ENCODE measurements around the gene C4orf36.
A peak's percentile ranks its signal among the peaks of the same experiment; 100 is the strongest.

The C4orf36 gene, protein sequence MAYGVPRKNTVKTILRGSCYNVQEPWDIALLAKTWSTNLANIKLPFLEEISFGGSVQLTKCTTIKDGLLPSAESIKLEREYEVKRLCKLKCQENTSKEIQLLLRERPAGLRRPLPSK

DNA sequence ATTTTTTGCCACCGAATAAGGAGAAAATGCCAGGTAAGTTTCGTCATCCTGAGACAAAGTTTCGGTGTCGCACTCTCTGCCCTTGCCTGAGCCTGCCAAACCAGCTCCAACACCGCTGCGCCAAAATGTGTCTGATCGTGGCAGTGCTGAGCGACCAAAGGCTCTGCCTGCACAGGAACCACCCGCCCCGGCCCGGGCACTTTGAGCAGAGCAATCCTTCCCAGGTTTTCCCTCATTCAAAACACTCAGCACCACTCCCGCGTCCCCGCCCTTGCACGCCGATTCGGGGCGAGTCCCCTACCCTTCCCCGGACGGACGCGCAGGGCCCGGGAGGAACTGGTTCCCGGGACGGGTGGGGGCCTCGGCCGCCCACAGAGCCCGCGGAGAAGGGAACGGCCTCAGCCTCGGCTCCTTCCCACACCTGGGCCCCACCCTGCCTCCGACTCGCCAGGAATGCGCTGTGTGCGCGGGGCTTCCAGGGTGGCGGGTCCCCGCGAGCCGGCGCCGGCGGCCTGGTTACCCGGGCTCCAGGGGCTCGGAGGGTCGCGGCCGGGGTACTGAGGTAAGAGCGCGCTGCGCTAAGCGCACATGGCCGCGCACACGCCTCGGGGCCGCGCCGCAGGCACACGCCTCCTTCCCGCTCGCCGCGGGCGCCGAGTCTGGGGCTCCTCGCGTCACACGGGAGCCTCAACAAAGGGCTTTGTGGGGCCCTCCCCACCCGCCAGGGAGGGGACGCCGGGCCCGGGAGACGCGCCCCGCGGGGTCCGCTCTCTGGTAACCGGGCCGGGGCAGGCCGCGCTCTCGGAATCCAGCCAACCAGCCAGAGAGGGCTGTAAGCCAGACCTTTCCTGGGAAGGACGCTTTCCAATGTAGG, at the start of gene C4orf36:
C4orf36 (minus strand) TSS at position 661 of the 874 bp plus-strand sequence. CDS start 902 bp downstream, outside the sequence.
- no peak for DNase-seq (ENCODE audit: low read depth)

DNA sequence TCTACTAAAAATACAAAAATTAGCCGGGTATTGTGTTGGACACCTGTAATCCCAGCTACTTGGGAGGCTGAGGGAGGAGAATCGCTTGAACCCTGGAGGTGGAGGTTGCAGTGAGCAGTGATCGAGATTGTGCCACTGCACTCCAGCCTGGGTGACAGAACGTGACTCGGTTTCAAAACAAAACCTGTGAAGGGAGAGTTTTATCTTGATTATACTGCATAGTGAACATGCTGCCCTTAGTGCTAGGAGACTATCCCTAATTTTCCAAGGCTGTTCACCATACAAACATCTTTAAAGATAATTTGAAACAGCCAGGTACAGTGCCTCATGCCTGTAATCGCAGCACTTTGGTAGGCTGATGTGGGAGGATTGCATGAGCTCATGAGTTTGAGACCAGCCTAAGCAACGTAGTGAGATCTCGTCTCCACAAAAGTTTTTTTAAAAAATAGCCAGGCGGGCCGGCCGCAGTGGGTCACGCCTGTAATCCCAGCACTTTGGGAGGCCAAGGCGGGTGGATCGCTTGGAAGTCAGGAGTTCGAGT, 48.8 kb upstream of the C4orf36 start:
- DNase-seq (ENCODE audit: low read depth): no peak

DNA sequence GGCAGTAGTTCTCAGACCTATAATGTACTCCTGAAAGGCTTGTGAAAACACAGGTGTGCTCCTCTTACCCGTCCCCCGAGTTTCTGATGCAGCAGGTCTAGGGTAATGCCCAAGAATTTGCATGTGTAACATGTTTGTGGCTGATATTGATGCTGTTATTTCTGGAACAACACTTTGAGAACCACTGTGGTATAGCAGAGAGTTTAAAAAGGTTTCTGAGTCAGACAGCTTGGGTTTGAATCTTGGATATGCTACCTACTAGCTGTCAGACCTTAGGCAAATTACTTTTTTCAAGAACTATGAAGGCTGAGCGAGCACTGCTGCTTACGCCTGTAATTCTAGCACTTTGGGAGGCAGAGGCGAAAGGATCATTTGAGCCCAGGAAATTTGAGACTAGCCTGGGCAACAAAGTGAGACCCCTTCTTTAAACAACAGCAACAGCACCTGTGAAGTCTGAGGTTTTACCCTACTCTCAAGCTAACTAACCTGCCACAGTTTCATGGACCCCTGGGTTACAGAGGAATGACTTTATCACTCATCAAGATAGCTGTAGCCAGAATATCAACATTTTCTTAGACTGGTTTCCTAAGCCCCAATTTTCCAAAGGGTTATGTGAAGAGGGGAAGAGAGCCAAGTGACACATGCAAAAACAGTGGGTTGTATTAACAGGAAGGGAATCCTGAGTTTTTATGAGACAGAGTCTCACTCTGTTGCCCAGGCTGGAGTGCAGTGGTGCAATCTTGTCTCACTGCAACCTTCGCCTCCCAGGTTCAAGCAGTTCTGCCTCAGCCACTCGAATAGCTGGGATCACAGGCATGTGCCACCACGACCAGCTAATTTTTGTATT, 47.7 kb upstream of the C4orf36 start:
- no peak for DNase-seq (ENCODE audit: low read depth)

DNA sequence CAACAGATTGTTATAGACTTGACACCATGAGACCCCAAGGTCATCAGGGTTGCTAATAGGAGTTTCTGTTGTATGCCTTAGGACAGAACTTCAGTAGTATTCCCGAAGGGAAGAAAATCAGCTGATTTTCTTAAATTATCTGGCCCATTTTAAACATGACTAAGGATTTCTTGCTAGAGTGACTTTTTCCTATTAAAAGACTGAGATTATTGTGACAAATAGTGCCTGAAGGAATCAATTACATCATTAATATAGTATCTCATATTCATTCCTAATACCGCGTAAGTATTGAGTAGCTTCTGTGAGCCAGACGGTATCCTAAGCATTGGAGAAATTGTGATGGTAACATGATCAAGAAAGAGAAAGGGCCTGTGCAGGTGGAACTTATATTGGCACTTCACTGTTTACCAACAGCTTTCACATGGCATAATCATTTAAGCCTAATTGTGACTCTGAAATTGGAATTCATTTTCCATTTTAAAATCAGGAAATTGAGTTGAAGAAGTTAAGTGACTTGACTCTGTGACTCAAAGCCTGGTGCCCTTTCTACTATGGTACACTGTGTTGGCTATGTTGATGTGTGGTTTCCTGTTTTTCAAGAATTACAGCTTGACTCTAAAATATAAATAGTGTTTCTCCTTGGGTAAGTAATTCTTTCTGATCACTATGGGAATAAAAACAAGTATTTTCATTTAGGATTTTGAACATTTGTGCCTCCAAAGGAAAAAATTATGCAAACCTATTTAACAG, 46.7 kb upstream of the C4orf36 start:
- no peak for DNase-seq (ENCODE audit: low read depth)

DNA sequence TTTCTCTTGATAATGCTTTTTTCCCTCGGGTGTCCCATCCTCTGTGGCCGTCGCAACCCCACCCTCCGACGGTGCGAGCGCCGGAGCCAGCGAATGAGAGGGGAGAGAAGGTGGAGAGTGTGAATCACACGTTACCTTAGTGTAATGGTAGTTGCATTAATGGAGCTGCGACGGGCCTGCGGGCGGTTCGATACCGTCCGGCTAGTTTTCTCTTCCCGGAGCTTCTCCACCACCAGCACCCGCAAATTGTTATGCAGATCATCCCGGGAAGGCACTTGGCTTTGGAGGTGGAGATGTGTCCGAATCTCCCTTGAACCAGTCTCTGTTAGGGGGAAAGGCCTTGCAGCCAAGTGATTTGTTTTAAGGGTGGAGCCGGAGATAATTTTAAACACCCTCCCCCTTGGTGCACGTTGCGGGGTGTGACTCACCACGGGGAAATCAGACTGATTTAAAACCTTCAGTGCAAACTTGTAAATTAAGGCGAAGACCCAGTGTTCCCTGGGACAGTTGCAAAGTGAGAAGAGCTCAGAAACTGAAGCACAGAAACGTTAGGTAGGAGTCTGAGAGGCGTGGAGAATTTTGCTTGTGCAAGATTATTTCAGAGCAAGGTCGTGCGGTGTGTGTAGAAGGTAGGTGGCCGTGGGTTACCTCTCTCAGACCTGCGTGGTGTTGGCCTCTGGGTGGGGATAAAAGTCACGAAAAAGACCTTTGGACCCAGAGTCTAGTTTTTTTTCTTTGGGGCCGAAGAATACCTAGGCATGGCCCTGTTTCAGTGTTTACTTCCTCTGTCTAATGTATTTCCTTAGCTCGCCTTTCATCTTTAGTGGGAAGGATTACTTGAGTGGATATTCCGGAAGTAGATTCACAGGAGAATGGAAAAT, 43.9 kb upstream of the C4orf36 start:
- peak; percentile 60 for DNase-seq (ENCODE audit: low read depth)

DNA sequence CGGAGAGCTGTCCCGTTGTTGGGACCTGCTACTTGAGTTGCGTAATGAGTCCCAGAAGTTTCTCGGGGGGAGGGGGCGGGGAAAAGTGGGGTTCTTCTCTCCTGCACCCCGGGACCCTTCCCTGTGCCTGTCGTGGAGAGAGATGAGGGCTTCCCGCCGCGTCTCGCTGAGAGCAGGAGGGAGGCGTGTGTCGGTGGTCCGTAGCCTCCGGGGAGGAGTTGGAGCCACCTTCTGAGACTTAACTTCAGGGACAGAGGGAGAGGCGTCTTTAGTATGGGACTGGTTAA, 43.3 kb upstream of the C4orf36 start:
- DNase-seq (ENCODE audit: low read depth): no peak

DNA sequence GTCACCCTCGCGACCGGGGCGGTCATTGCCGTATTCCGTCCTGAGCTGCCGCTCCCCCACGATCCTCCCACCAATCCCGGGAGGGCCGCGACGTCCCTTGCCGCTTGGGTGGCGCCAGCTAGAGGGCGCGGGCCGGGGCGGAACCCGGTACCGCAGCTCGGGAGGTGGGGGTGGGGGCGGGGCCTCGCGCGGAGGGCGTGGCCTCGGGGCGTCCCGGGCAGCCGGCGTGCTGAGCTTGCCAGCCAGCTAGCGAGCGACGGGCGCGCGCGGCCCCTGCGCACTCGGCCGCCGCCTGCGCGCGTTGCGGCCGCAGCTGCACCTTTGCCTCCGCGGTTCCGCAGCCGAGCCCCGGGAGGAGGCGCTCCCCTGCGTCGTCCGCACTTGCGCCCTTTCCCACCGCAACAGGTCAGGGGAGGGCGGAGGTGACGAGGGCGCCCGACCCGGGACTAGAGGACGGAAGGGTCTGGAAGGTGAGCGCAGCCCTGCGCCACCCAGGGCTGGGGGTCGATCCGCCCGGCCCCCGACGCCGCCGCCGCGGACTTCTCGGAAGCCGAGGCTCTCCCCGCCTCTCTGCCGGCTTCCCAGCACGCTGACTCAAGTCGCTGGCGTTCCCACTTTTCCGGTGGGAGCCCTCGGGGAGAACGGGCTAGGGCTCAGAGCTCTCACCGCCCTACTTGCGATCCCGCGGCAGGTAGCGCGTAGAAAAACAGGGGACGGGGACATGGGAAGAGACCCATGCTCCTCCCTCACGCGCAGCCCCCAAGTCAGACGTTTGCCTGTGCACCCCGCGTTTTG, 42.7 kb upstream of the C4orf36 start, which contains the start of gene AFF1:
AFF1 (plus strand) TSS at position 241 of the 795 bp plus-strand sequence. CDS start 13,523 bp downstream, outside the sequence.
- DNase-seq (ENCODE audit: low read depth): peak; percentile 70

DNA sequence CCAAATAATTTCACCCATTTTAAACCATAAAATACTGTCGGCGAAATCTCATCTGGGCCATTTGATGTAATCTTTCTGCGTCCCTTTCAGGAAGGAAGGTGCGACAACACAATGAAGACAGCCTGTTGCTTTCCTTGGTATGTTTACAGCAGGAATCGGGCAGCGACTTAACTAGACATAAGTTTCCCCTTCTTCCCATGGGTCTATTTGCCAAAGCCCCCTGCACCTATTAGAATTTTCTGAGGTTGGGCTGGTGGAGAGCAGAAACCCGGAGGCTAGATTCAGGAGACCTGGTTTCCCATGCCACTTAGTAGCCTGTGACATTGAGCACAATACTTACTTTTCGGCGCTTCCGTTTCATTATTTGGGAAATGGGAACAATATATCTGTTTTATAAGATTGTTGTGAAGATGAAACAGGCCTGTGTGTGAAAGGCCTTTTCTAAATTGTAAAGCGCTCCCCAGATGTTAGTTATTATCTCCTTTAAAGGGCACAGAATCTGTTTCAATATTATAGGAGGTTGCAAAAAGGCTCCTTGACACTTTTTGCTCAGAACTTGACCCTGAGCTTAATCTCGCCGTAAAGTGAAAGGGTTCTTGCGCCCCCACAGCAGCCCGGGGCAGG, 42.0 kb upstream of the C4orf36 start:
- no peak for DNase-seq (ENCODE audit: low read depth)

DNA sequence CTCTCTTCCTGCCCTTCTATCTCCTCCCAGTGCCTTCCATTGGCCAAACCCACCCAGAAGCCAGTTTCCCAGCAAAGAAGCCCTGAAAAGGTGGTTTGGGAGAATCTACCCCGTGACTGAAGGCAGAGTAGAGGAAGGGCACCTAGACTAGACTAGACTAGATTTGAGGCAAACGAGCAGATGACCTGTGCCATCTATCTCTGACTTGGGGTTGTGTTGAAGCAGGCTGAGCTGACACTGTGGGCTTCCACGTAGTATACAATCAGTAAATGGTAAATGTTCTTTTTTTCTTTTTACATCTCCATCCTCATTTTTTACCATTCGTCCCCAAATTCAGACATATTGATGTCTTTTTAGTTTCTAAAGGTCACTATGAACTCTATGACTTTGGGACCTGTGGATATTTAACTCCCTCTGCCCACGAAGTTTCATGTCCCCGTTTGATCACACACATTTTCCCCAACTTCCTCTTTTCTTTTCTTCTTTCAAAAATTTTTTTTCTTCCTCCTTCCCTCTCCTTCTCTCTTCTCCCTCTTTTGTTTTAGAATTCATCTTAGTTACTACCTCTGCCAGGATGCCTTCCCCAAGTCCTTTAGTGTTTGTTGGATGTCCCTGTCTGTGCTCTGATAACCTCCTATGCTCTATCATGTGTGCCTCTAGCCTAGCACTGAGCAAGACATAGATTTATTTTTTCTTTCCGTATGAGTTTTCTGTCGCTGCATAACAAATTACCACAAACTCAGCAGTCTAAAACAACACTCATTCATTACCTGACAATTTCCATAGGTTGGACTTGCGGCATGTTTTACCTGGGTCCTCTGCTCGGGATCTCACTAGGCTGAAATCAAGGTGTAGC, 36.4 kb upstream of the C4orf36 start:
- DNase-seq (ENCODE audit: low read depth): no peak

DNA sequence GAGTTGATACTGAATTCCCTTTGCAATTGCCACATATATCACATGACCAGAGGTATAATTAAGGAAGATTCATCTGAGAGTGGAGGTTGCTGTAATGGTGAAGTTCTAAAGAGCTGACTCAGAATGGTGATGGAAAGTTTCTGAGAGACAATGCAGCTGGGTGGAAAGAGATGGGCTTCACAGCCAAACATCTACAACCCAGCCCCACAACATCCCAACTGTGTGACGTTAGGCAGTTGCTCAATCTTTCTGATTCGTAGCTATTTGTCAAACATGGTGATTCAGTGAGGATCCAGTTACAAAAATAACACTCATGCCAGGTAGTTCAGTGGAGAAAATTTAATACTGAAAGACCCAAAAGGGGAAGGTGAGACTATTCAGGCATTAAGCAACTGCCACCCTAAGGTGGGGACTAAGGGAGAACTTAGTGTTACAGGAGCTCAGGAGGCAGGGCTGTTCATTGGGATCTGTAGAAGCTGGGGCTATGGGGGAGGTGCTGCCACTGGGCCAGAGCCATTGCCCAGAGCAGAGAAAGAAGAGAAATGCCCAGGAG, 35.7 kb upstream of the C4orf36 start:
- no peak for DNase-seq (ENCODE audit: low read depth)

DNA sequence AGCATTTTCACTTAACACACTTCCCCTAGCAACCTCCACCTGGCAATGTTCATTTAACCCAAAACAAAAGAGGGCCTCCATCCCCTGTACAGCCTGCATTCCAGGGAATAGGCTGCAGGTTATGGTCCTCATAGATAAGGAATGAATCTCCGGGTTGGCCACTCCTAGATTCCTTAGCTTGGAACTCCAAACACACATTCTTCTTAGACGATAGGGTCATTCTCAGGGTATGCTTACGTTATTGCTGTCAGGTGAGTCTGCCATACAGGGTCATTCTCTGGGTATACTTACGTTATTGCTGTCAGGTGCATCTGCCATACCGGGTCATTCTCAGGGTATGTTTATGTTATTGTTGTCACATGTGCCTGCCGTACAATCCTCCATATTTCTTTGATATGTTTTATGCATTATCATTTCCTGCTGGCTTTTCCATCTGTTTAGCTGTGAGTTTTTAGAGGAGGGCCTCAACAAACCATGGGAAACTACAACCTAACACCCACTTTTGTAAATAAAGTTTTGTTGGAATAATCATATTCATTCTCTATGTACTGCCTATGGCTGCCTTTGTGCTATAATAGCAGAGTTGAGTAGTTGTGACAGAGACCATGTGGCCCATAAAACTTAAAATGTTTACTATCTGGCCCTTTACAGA, 34.3 kb upstream of the C4orf36 start:
- DNase-seq (ENCODE audit: low read depth): no peak

DNA sequence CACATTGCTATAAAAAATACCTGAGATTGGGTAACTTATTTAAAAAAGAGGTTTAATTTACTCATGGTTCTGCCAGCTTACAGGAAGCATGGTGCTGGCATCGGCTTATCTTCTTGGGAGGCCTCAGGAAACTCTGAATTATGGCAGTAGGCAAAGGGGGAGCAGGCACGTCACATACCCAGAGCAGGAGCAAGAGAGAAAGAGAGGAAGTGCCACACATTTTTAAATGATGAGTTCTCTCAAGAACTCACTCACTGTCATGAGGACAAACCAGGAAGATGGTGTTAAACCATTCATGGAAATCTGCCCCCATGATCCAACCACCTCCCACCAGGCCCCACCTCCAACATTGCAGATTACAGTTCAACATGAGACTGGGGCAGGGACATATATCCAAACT, 32.6 kb upstream of the C4orf36 start:
- no peak for DNase-seq (ENCODE audit: low read depth)

DNA sequence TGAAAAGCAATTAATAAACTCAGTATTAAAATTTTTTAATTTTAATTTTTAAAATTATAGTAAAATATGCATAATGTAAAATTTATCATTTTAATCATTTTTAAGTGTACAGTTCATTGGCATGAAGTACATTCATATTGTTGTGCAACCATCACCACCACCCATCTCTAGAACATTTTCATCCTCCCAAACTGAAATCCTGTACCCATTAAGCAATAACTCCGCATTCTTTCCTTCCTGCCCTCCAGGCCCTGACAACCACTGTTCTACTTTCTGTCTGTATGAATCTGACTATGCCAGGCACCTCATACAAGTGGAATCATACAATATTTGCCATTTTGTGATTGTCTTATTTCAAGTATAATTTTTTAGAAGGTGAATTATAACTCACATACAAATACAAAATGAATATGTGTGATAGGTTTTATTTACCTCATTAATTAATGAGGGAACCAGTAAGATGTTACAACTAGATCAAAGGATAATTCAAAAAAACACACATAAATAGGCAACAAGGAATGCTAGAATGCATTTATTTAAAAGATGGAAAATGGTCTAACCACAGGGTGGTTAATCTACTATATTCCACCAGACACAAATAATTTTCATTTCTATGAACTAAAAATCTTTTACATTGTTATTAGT, 29.5 kb upstream of the C4orf36 start:
- no peak for DNase-seq (ENCODE audit: low read depth)

DNA sequence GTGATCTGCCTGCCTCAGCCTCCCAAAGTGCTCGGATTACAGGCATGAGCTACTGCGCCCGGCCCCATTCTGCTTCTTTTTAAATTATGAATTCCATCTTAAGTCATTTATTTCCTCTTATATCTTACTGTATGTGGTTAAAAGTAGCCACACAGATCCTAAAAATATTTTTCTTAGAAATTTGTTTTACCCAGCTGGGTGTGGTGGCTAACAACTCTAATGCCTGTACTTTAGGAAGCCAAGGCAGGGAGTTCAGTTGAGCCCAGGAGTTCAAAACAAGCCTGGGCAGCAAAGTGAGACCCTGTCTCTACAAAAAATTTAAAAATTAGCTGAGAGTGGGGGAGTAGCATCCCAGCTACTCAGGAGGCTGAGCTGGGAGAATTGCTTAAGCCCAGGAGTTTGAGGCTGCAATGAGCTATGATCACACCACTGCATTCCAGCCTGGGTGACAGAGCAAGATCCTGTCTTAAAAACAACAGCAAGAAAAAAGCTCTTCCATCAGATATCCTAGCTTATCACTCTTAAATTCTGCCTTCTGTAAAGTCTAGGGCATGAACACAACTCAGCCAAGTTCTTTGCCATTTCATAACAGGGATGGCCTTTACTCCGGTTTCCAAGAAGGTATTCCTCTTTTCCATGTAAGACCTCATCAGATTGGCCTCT, 27.5 kb upstream of the C4orf36 start:
- DNase-seq (ENCODE audit: low read depth): no peak

DNA sequence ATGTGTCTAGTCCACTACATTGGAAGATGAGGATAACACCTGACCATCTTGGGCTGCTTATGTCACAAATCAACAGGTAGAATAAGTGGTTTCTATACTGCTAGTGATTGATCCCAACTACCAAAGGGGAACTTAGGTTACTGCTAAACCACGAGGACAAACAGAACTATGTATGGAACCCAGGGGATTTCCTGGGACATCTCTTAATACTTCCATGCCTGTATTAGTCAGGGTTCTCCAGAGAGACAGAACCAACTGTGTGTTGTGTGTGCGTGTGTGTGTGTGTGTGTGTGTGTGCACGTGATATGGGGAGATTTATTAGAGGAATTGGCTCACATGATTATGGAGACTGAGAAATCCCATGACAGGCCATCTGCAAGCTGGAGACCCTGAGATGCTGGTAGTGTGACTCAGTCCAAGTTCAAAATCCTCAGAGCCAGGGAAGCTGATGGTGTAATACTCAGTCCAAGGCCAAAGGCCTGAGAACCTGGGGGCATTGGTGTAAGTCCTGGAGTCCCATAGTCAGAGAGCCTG, 26.4 kb upstream of the C4orf36 start:
- no peak for DNase-seq (ENCODE audit: low read depth)

All from stimulated activated CD8-positive, alpha-beta memory T cell treated with anti-CD3 and anti-CD28 coated beads, Interleukin-12 subunit alpha, Interleukin-12 subunit beta, amount 100 ng/mL, for 1 hour (primary cell).